A549 (cell line): Measurements from ENCODE around the gene COPG1. TPM values are rescaled to one million over a fixed set of nuclear protein-coding genes. Genes with fewer than 3 reads are reported as not detected.

Experiments
- ATAC-seq, 2 experiments: fragments of 200-7000 bp in 1 of 2; fragments of >200 bp in 1 of 2; cut with Nextera tagmentation in 1 of 2; cut with Tn5 transposase in 1 of 2; 3 replicates each; pipeline versions ENCODE4 v1.8.0 to v1.9.1; 2018 to 2020; ENCODE audit warnings: mild to moderate bottlenecking in 1 of 2, moderate library complexity in 1 of 2
- CTCF ChIA-PET: fragments of 300-600 bp; sonication (Branson Sonifier 250); formaldehyde crosslinking; extraction: SDS; loops from one replicate; lab custom pipeline; 2021; ENCODE audit warnings: antibody characterized with exemption, inconsistent platforms; lab: Yijun Ruan, JAX
- POLR2A ChIA-PET: fragments of 350-600 bp; formaldehyde crosslinking; extraction: SDS; loops from one replicate; lab custom pipeline; 2021; ENCODE audit warnings: antibody characterized with exemption, inconsistent platforms; lab: Yijun Ruan, JAX
- DNase-seq, 2 experiments: peaks; one replicate each; pipeline versions ENCODE4 v3.0.0 to v3.0.0-alpha.2; 2011 to 2016; ENCODE audit warnings: low read depth in 1 of 2, low spot score in 1 of 2
- FAIRE-seq: peaks from 2 replicates; lab custom pipeline; 2011; peaks lifted over from hg19 to GRCh38; lab: Jason Lieb, UNC
- H3K27ac ChIP-seq, 2 experiments: fragments of >200 bp; sonication (Bioruptor Twin); formaldehyde crosslinking; 3 replicates each; pipeline ENCODE4 v1.5.1; 2016 to 2017
- H3K4me1 ChIP-seq: fragments of >200 bp; sonication (Bioruptor Twin); formaldehyde crosslinking; 3 replicates; pipeline ENCODE4 v1.6.1; 2016
- H3K4me2 ChIP-seq: fragments of >200 bp; sonication (Bioruptor Twin); formaldehyde crosslinking; 3 replicates; pipeline ENCODE4 v1.6.1; 2016
- H3K4me3 ChIP-seq: fragments of >200 bp; sonication (Bioruptor Twin); formaldehyde crosslinking; 3 replicates; pipeline ENCODE4 v1.5.1; 2016
- H3K9me3 ChIP-seq: fragments of >200 bp; sonication (Bioruptor Twin); formaldehyde crosslinking; 3 replicates; pipeline ENCODE4 v1.6.1; 2016
- BHLHE40 ChIP-seq: IDR thresholded peaks from 2 replicates; pipeline ENCODE4 v1.6.1; 2012; ENCODE audit warnings: low read depth, low read length, inconsistent platforms
- CBX2 ChIP-seq: fragments of 200-600 bp; sonication (generic); IDR thresholded peaks from 2 replicates; pipeline ENCODE4 v1.6.1; 2016; ENCODE audit warnings: low read depth, mild to moderate bottlenecking, borderline replicate concordance
- CBX8 ChIP-seq: fragments of 200-600 bp; sonication (generic); IDR thresholded peaks from 2 replicates; pipeline ENCODE4 v1.6.1; 2016
- CHD2 ChIP-seq: fragments of 150-350 bp; IDR thresholded peaks from 2 replicates; pipeline ENCODE4 v1.6.1; 2014; ENCODE audit warnings: low read length; ENCODE audit not compliant: partially characterized antibody
- EHMT2 ChIP-seq: fragments of 200-600 bp; sonication (generic); IDR thresholded peaks from 2 replicates; pipeline ENCODE4 v1.6.1; 2016; ENCODE audit warnings: antibody characterized with exemption, low read depth, mild to moderate bottlenecking, moderate library complexity
- EP300 ChIP-seq, 2 experiments: fragments of >200 bp; sonication (Bioruptor Twin); formaldehyde crosslinking; IDR thresholded peaks; 2 replicates in 1 of 2; 3 replicates in 1 of 2; pipeline ENCODE4 v1.6.1; 2016 to 2017
- FOSB ChIP-seq: fragments of 250-450 bp; sonication (Bioruptor Pico); IDR thresholded peaks from 2 replicates; pipeline ENCODE4 v1.5.0; 2020; ENCODE audit warnings: mild to moderate bottlenecking, moderate library complexity
- FOSL2 ChIP-seq, 2 experiments: fragments of 450-650 bp in 1 of 2; fragments of >200 bp in 1 of 2; sonication (Bioruptor Twin) in 1 of 2; formaldehyde crosslinking; IDR thresholded peaks; 2 replicates each; pipeline versions ENCODE4 v1.5.0 to v1.6.1; 2016 to 2020; ENCODE audit warnings: mild to moderate bottlenecking in 1 of 2, moderate library complexity in 1 of 2
- FOXS1 ChIP-seq: fragments of 250-450 bp; sonication (Bioruptor Pico); IDR thresholded peaks from 2 replicates; pipeline ENCODE4 v1.5.0; 2020; ENCODE audit warnings: mild to moderate bottlenecking, moderate library complexity
- HOXB13 ChIP-seq: fragments of 250-450 bp; sonication (Bioruptor Pico); IDR thresholded peaks from 2 replicates; pipeline ENCODE4 v1.5.0; 2020; ENCODE audit warnings: low read depth, mild to moderate bottlenecking, moderate library complexity
- MAZ ChIP-seq: fragments of 150-350 bp; IDR thresholded peaks from 2 replicates; pipeline ENCODE4 v1.6.1; 2014; ENCODE audit warnings: antibody characterized with exemption, low read depth, low read length, borderline replicate concordance
- NFE2L2 ChIP-seq: fragments of 150-350 bp; conservative IDR thresholded peaks from 2 replicates; pipeline ENCODE4 v1.6.1; 2014; ENCODE audit warnings: low read length
- NPAS2 ChIP-seq: fragments of 250-450 bp; sonication (Bioruptor Pico); IDR thresholded peaks from 2 replicates; pipeline ENCODE4 v1.8.0; 2022; ENCODE audit warnings: mild to moderate bottlenecking, moderate library complexity, borderline replicate concordance
- PHF8 ChIP-seq: fragments of 200-600 bp; sonication (generic); IDR thresholded peaks from 2 replicates; pipeline ENCODE4 v1.6.1; 2016; ENCODE audit warnings: low read depth, mild to moderate bottlenecking, antibody characterized with exemption, moderate library complexity, borderline replicate concordance
- RAD21 ChIP-seq, 2 experiments: fragments of >200 bp in 1 of 2; sonication (Bioruptor Twin) in 1 of 2; formaldehyde crosslinking in 1 of 2; IDR thresholded peaks in 1 of 2; conservative IDR thresholded peaks in 1 of 2; 2 replicates in 1 of 2; 3 replicates in 1 of 2; pipeline ENCODE4 v1.6.1; 2012 to 2018; ENCODE audit warnings: inconsistent platforms in 1 of 2
- REST ChIP-seq: fragments of 200-600 bp; sonication (generic); IDR thresholded peaks from 2 replicates; pipeline ENCODE4 v1.6.1; 2016; ENCODE audit warnings: antibody characterized with exemption, mild to moderate bottlenecking, moderate library complexity
- USF2 ChIP-seq: fragments of 450-650 bp; IDR thresholded peaks from 2 replicates; pipeline ENCODE4 v1.6.1; 2014; ENCODE audit warnings: antibody characterized with exemption
- ZC3H11A ChIP-seq: fragments of 450-650 bp; IDR thresholded peaks from 2 replicates; pipeline ENCODE4 v1.6.1; 2014; ENCODE audit warnings: antibody characterized with exemption, mild to moderate bottlenecking
- ZFP36 ChIP-seq: fragments of 450-650 bp; IDR thresholded peaks from 2 replicates; pipeline ENCODE4 v1.6.1; 2014; ENCODE audit warnings: borderline replicate concordance; ENCODE audit not compliant: partially characterized antibody
- ZSCAN20 ChIP-seq: fragments of 250-450 bp; sonication (Bioruptor Pico); IDR thresholded peaks from 2 replicates; pipeline ENCODE4 v1.8.0; 2022; ENCODE audit warnings: mild to moderate bottlenecking, moderate library complexity
- WGBS: methylation state at CpG from one replicate; pipeline ENCODE4 v1.1.6; 2017; ENCODE audit errors: missing lambda C conversion rate; 5-methylcytosine and 5-hydroxymethylcytosine counted together
- polyA plus RNA-seq, 4 experiments: library from polyadenylated mRNA; depleted of rRNA in 3 of 4; stranded (reverse); fragments of >200 nt; fragmentation: RNase III in 1 of 4; extraction: RNeasy Plus Mini Kit Qiagen cat#74134 plus additional on column Dnase treatment in 1 of 4; gene quantifications; 2 replicates in 3 of 4; 3 replicates in 1 of 4; pipeline ENCODE4 v1.2.3, GENCODE V29; 2011 to 2017

COPG1 gene
- polyA plus RNA-seq, 2 of the 4 experiments (the other 2 are of a cell fraction): 80.6 to 90.2 TPM

DNA sequence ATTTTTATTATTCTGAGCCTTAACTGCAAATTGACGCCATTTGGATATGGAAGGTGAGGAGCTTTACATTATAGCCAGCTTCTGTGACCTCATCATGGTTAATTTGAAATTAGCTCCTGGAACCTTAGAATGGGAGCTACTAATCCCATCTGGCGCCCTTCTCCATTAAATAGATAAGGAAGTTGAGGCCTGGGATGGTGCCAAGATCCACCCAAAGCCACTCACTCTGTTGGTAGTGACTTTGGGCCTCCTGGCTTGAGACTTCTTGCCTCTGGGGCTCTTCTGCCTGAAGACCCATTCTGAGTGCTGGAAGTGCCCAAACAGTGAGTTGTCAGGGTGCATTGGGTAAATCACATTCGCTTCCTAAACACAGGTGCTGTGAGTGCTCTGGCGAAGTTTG lies 17.2 kb downstream of the COPG1 start:
- no peaks in the 10 kb centered on the region for H3K4me1 ChIP-seq
- ChIA-PET CTCF (interaction anchor here (2.7 to 3.0 kb wide), 2 partner anchors 11 to 21 kb away, joined by 7 to 11 read pairs; no protein-coding TSS in a partner anchor), POLR2A (no interaction called here)

DNA sequence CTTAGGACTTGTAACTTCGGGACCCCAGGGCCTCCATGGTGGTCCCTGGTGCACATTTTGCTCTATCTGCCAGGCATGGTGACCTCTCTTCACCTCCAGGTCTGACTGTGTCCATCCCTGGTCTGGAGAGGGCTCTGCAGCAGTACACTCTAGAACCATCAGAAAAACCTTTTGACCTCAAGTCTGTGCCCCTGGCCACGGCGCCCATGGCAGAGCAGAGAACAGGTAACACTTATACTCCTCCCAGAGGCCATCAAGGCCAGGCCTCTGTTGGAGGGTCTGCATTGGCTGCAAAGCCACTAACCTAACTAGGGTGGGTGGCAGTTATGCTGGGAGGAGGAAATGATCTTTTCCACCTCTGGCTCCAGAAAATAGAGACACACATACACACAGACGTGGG lies 19.0 kb downstream of the COPG1 start:
- no peaks in the 10 kb centered on the region for H3K4me1 ChIP-seq
- DNase-seq (no peak), ATAC-seq (no peak), FAIRE-seq (no peak)
- ChIA-PET POLR2A (no interaction called here), CTCF (interaction anchor here (3.0 kb wide), 1 partner anchor 23 kb away, joined by 11 read pairs; no protein-coding TSS in a partner anchor)
- H3K4me2 ChIP-seq: no peak overlapping the region
- no peaks in the 10 kb centered on the region for H3K9me3 ChIP-seq
- no peak for TF ChIP-seq FOXS1 (CRISPR knock-in tag)
- TF ChIP-seq CBX8: no peak
- no peak for TF ChIP-seq PHF8
- TF ChIP-seq HOXB13: no peak
- TF ChIP-seq BHLHE40: no peak
- no peak for TF ChIP-seq REST
- no peak overlapping the region for H3K27ac ChIP-seq
- H3K4me3 ChIP-seq: no peak overlapping the region
- WGBS: 100% methylated on average over 2 of the region's 4 CpGs

More for the DNA sequence above, 17.2 kb downstream of the COPG1 start:
- DNase-seq (no peak), FAIRE-seq (no peak), ATAC-seq (no peak)
- Histone ChIP-seq H3K4me2 (no peak overlapping the region), H3K27ac (no peak overlapping the region)
- 88% methylated on average over 4 of the region's 4 CpGs for WGBS
- no peak for TF ChIP-seq USF2
- TF ChIP-seq MAZ: no peak
- no peak for TF ChIP-seq CHD2
- TF ChIP-seq NPAS2 (CRISPR knock-in tag): no peak
- TF ChIP-seq EHMT2: no peak
- no peak for TF ChIP-seq ZSCAN20 (CRISPR knock-in tag)
- TF ChIP-seq, all 56 proteins: peak for 0
- no peaks in the 10 kb centered on the region for H3K9me3 ChIP-seq
- H3K4me3 ChIP-seq: no peak overlapping the region

- DNase-seq (no peak), FAIRE-seq (no peak), ATAC-seq (no peak)
- 98% methylated on average over 10 of the region's 11 CpGs for WGBS
- Histone ChIP-seq H3K4me3 (no peak overlapping the region), H3K27ac (no peak overlapping the region), H3K4me1 (no peaks in the 10 kb centered on the region), H3K4me2 (no peak overlapping the region), H3K9me3 (no peaks in the 10 kb centered on the region)
- CTCF ChIA-PET: interaction anchor here (2.2 kb wide), 1 partner anchor 45 kb away, joined by 7 read pairs; a partner anchor contains a TSS
- POLR2A ChIA-PET: no interaction called here
- TF ChIP-seq EP300 (IDR thresholded peaks at IDR 0.05) (no peak), NFE2L2 (no peak), ZC3H11A (no peak), FOSL2 (IDR thresholded peaks at IDR 0.05) (no peak), FOSL2 (CRISPR knock-in tag; IDR thresholded peaks at IDR 0.05) (no peak), ZFP36 (no peak), HOXB13 (no peak), RAD21 (conservative IDR thresholded peaks at IDR 0.05 in 1 of 2, IDR thresholded peaks at IDR 0.05 in 1 of 2) (no peak), FOSB (no peak), CBX2 (no peak)
Measured at GRCh38 chr3:129271674-129272073, 22.3 kb downstream of the COPG1 start.
